ENCODE measurements around the gene CDC6. TPM values are rescaled to one million over a fixed set of nuclear protein-coding genes. Genes with fewer than 3 reads are reported as not detected.
A peak's percentile ranks its signal among the peaks of the same experiment; 100 is the strongest.

Gene CDC6
- total RNA-seq, 2 experiments from 2014 or later, result 81.1 to 98.8 TPM

DNA sequence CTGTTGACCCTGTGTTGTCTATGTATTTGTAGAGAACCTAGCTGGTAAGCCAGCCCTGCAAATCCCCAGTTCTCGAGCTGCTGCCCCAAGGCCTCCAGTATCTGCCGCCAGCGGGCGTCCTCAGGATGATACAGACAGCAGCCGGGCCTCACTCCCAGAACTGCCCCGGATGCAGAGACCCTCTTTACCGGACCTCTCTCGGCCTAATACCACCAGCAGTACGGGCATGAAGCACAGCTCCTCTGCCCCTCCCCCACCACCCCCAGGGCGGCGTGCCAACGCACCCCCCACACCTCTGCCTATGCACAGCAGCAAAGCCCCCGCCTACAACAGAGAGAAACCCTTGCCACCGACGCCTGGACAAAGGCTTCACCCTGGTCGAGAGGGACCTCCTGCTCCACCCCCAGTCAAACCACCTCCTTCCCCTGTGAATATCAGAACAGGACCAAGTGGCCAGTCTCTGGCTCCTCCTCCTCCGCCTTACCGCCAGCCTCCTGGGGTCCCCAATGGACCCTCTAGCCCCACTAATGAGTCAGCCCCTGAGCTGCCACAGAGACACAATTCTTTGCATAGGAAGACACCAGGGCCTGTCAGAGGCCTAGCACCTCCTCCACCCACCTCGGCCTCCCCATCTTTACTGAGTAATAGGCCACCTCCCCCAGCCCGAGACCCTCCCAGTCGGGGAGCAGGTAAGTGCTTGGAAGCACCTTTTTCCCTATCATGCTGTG, 23.1 kb upstream of the CDC6 start:
- ChIA-PET CTCF (interaction anchor here (1.0 kb wide), 2 partner anchors 27 to 46 kb away, joined by 3 read pairs; partner anchors contain the start of gene WIPF2), POLR2A (no interaction called here)
- Mint-ChIP-seq H3K4me1 (no peaks in the 10 kb centered on the region), H3K9me3 (no peaks in the 10 kb centered on the region), H3K4me3 (no peak overlapping the region), H3K27ac (no peak overlapping the region), H3K36me3 (ENCODE audit: low read depth) (peaks cover 33% of the 10 kb centered on the region), H3K27me3 (no peaks in the 10 kb centered on the region)
- DNase-seq, result no peak

DNA sequence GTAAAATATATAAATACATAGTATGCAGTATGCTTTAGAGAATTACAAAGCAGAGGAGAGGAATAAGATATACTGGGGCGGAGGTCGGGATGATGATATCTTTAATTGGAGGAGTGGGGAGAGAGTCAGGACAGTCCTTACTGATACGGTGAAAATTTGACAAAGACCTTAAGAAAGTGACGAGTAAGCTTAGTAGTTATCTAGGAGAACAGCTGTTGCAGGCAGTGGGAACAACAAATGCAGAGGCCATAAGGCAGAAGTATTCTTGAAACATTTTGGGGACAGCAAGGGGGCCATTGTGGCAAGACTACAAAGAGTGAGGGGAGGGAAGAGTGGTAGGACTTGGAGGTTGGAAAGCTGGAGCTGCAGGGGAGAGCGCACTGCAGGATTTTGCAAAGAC, 22.3 kb upstream of the CDC6 start:
- ChIA-PET POLR2A (no interaction called here), CTCF (interaction anchor here (1.0 kb wide), 1 partner anchor 47 kb away, joined by 3 read pairs; the partner anchor contains the start of gene WIPF2)
- H3K9me3 Mint-ChIP-seq, result no peaks in the 10 kb centered on the region

DNA sequence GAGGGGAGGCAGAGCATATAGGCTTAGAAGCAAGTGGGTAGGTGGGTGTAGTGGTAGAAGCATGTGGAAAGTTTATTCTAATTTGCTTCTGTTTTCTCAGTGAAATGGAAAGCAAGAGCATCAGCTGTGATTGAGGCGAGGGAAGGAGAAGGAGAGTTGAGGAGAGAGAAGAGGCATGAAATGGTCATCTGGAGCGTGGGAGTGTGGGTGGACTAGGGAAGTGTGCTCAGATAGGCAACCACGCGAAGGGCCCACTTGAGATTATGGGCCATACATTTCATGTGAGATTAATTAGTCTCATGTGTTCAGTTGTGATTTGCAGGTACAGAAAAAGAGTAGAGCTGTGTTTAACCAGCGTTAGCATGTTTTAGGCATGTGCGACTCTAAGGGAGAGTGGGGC, 20.8 kb upstream of the CDC6 start:
- Mint-ChIP-seq H3K36me3 (ENCODE audit: low read depth) (peaks cover 28% of the 10 kb centered on the region), H3K9me3 (no peaks in the 10 kb centered on the region), H3K27ac (no peak overlapping the region), H3K4me3 (no peak overlapping the region), H3K27me3 (no peaks in the 10 kb centered on the region), H3K4me1 (no peaks in the 10 kb centered on the region)
- DNase-seq, result no peak
- POLR2A ChIA-PET, result no interaction called here
- CTCF ChIA-PET, result interaction anchor here (0.6 to 1.0 kb wide), 2 partner anchors 23 to 129 kb away, joined by 3 read pairs; no protein-coding TSS in a partner anchor

More for the DNA sequence above, 22.3 kb upstream of the CDC6 start:
- no peak for DNase-seq
- Mint-ChIP-seq H3K4me3 (no peak overlapping the region), H3K36me3 (ENCODE audit: low read depth) (peaks cover 31% of the 10 kb centered on the region), H3K27ac (no peak overlapping the region), H3K4me1 (no peaks in the 10 kb centered on the region), H3K27me3 (no peaks in the 10 kb centered on the region)

DNA sequence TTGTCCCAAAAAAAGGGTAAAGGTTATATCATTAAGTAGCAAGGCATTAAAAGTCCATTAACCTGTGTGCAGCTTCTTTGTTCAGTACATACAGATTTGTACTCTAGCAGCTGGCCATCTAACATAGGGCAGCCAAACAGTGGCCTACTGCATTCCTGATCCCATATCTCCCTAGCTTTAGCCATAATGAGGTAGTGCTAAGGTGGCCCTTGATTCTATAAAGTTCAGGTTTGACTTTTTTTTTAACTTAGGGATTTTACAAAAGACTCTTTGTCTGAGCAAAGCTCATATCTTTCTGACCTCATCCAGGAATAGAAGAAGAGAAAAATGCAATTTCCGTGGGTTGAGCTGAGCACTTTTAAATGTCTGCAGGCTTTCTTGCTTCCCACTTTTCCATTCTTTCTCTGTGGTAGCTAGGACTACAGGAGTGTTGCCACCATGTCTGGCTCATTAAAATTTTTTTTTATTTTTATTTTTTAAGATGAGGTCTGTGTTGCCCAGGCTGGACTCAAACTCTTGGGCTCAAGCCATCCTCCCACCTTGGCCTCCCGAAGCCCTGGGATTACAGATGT, 19.5 kb upstream of the CDC6 start:
- no peak overlapping the region for H3K4me3 Mint-ChIP-seq
- ChIA-PET CTCF (interaction anchor here (0.6 kb wide), 1 partner anchor 792 kb away, joined by 3 read pairs; no protein-coding TSS in a partner anchor), POLR2A (no interaction called here)
- H3K36me3 Mint-ChIP-seq (ENCODE audit: low read depth), result peaks cover 22% of the 10 kb centered on the region
- H3K9me3 Mint-ChIP-seq, result no peaks in the 10 kb centered on the region
- H3K27ac Mint-ChIP-seq, result no peak overlapping the region
- DNase-seq, result no peak
- H3K4me1 Mint-ChIP-seq, result no peaks in the 10 kb centered on the region
- no peaks in the 10 kb centered on the region for H3K27me3 Mint-ChIP-seq

DNA sequence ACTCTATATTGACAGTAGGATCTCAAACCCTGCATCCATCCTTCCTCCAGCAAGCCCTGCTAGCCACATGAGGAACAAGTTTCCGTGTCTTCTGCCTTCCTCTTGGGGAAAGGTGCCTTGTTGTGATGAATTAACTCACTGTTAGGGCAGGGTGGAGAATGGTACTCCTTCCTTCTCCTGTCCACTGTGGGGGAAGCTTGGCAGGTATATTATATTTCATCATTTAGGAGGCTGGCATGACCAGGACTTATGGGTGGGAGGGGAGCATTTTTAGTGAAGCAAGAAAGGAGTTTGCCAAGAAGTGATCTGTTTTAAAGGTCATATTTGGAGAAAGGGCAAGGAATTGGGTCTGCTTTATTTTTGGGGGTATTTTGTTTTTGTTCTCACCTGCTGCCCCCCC, 9.3 kb upstream of the CDC6 start:
- POLR2A ChIA-PET, result no interaction called here
- DNase-seq, result no peak
- H3K27ac Mint-ChIP-seq, result no peak overlapping the region
- H3K27me3 Mint-ChIP-seq, result no peaks in the 10 kb centered on the region
- peaks cover 53% of the 10 kb centered on the region for H3K36me3 Mint-ChIP-seq (ENCODE audit: low read depth)
- no peak overlapping the region for H3K4me3 Mint-ChIP-seq
- CTCF ChIA-PET, result interaction anchor here (0.8 kb wide), 1 partner anchor 11 kb away, joined by 3 read pairs; no protein-coding TSS in a partner anchor
- H3K4me1 Mint-ChIP-seq, result peaks cover 21% of the 10 kb centered on the region
- no peaks in the 10 kb centered on the region for H3K9me3 Mint-ChIP-seq

DNA sequence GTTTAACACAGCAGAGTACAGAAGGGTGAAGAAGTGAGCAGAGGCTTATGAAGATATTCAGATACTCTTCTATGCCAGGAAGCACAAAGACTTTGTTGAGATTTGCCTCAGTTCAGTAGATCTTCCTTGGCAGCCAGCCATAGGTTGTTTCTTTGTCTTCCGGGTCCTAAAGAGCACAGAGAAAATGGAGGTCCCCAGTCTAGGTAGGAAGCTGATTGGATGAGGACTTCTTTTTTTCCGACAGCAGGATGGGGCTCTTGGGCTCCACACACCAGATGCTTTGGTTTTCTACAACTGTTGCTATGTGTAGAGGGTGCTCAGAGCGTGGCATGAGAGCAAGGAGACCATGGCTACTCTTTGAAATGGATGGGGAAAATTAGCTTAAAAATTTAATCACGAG, 8.3 kb upstream of the CDC6 start:
- Mint-ChIP-seq H3K9me3 (no peaks in the 10 kb centered on the region), H3K36me3 (ENCODE audit: low read depth) (peaks cover 50% of the 10 kb centered on the region), H3K27ac (no peak overlapping the region)

DNA sequence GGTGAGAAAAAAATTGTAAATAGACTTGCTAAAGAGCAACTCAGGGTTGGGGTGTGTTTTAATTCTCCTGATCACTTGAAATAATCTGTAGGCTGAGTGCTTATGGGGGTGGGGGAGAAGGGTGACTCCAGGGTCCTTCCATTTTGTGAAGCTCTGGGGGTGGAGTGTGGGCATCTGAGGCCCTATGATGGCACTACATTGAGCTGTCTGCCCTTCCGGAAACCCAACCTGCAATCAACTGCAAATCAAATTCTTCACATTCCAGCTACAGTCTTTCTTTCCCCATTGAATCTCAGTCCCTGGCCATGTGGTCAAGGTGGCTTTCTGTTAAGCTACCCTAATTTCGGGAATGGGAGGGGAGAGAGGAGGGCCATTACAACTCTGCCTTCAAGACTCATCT, 6.0 kb upstream of the CDC6 start:
- H3K27ac Mint-ChIP-seq, result peak overlapping the region; percentile 44
- no peaks in the 10 kb centered on the region for H3K27me3 Mint-ChIP-seq
- POLR2A ChIA-PET, result no interaction called here
- CTCF ChIA-PET, result interaction anchor here (1.1 kb wide), 1 partner anchor 81 kb away, joined by 4 read pairs; no protein-coding TSS in a partner anchor
- peaks cover 41% of the 10 kb centered on the region for H3K36me3 Mint-ChIP-seq (ENCODE audit: low read depth)
- no peak overlapping the region for H3K4me3 Mint-ChIP-seq
- peaks cover 37% of the 10 kb centered on the region for H3K4me1 Mint-ChIP-seq
- no peaks in the 10 kb centered on the region for H3K9me3 Mint-ChIP-seq
- no peak for DNase-seq

More for the DNA sequence above, 8.3 kb upstream of the CDC6 start:
- DNase-seq, result no peak
- Mint-ChIP-seq H3K27me3 (no peaks in the 10 kb centered on the region), H3K4me3 (no peak overlapping the region), H3K4me1 (peaks cover 29% of the 10 kb centered on the region)
- POLR2A ChIA-PET, result interaction anchor here (0.6 kb wide), 1 partner anchor 134 kb away, joined by 3 read pairs; no protein-coding TSS in a partner anchor
- CTCF ChIA-PET, result no interaction called here

DNA sequence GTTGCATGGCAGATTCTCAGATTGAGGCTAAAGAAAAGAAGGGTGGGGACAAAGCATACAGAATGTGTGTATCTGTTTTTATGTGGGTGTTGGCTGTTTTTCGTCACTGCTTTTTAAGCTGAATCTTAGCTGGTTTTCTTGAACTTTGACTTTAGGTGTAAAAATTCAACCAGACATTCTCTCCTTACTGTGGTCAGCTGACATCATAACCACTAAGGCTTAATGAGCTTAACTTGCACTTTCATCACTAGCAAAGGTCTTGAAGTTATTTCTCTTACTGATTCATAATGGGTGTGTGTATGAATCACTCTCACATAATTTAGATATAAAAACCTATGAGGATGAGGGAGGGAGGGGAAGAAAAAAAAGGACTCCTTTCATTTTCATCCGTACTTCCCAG, 4.0 kb upstream of the CDC6 start:
- no peaks in the 10 kb centered on the region for H3K27me3 Mint-ChIP-seq
- peak overlapping the region; percentile 83 for H3K27ac Mint-ChIP-seq
- no peak overlapping the region for H3K4me3 Mint-ChIP-seq
- peaks cover 30% of the 10 kb centered on the region for H3K36me3 Mint-ChIP-seq (ENCODE audit: low read depth)
- H3K4me1 Mint-ChIP-seq, result peaks cover 49% of the 10 kb centered on the region
- ChIA-PET CTCF (interaction anchor here (0.6 to 1.9 kb wide), 8 partner anchors 12 to 171 kb away, joined by 3 to 9 read pairs (median 4); partner anchors contain the start of gene WIPF2), POLR2A (interaction anchor here (0.5 to 0.7 kb wide), 4 partner anchors 250 to 1405 kb away, joined by 3 read pairs; no protein-coding TSS in a partner anchor)
- no peaks in the 10 kb centered on the region for H3K9me3 Mint-ChIP-seq
- DNase-seq, result peak; percentile 35

DNA sequence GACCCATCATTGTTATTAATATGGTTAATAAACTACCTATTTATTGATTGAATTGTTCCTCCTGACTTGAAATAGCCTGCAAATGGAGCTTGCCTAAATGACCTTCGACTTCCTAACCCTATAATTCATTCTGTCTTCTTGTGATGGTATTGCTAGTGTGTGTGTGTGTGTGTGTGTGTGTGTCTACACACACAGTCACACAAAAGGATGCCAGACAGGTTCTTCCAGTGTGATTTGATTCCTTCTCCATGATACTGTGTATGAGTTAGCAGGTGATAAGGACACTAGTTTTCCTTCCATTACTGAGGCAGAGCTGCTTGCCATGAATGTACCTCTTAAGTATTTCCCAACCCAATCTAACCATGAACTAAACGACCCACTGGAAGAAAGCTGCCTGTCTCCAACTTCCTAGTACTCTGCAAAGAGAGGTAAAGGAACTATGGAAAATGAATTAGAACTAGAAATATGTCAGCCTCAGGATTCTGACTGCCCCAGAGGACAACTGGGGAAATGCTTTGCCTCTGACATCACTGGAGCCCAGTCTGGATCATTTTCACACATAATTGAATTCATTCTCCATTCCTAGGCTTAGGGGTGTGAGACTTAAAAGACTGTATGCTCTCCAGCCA, 3.5 kb upstream of the CDC6 start:
- peaks cover 53% of the 10 kb centered on the region for H3K4me1 Mint-ChIP-seq
- H3K4me3 Mint-ChIP-seq, result no peak overlapping the region
- H3K9me3 Mint-ChIP-seq, result no peaks in the 10 kb centered on the region
- no peaks in the 10 kb centered on the region for H3K27me3 Mint-ChIP-seq
- CTCF ChIA-PET, result interaction anchor here (0.6 to 1.9 kb wide), 10 partner anchors 11 to 209 kb away, joined by 3 to 9 read pairs (median 4); partner anchors contain the start of gene WIPF2
- DNase-seq, result no peak
- H3K27ac Mint-ChIP-seq, result peak overlapping the region; percentile 73
- POLR2A ChIA-PET, result interaction anchor here (0.5 to 0.6 kb wide), 2 partner anchors 250 to 401 kb away, joined by 3 read pairs; no protein-coding TSS in a partner anchor
- H3K36me3 Mint-ChIP-seq (ENCODE audit: low read depth), result peaks cover 33% of the 10 kb centered on the region

DNA sequence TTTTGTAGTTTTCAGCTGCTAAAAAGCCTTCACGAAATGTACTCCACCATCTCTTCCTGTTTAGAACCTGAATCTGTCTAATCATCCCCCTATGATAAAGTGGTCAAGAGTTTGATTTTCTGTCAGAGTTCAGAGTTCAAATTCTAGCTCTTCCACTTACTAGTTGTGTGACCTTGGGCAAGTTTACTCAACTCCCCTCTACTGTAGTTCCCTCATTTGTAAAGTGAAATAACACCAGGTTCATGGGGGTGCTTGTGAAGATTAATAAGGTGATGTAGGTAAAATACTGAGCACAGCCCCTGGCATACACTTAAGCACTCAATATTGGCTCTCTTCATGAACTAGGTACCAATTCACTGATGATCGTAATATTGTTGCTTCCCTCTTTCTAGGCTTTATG, 1.2 kb upstream of the CDC6 start:
- peaks cover 64% of the 10 kb centered on the region for H3K4me1 Mint-ChIP-seq
- no peak overlapping the region for H3K4me3 Mint-ChIP-seq
- H3K27ac Mint-ChIP-seq, result no peak overlapping the region
- ChIA-PET CTCF (interaction anchor here (0.8 to 2.0 kb wide), 3 partner anchors 16 to 94 kb away, joined by 3 to 6 read pairs (median 3); partner anchors contain the start of gene WIPF2), POLR2A (no interaction called here)
- H3K9me3 Mint-ChIP-seq, result no peaks in the 10 kb centered on the region
- H3K36me3 Mint-ChIP-seq (ENCODE audit: low read depth), result peaks cover 33% of the 10 kb centered on the region
- no peak for DNase-seq
- H3K27me3 Mint-ChIP-seq, result no peaks in the 10 kb centered on the region

DNA sequence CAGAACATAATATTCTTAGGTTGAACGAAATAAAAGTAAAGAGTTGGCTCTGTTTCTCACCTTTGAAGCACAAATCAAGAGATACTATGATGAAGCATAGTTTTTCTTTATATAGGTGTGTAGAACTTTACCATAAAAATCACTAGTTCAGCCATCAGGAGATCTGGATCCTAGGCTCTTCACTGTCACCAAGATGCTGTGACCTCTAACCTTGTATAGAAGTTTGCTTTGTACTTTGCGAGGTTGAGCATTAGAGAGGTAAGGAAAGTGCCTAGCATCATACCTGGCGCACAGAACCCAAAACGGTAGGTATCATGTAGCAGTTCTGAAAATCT, 553 bp upstream of the CDC6 start:
- DNase-seq, result no peak
- no peaks in the 10 kb centered on the region for H3K9me3 Mint-ChIP-seq
- ChIA-PET CTCF (no interaction called here), POLR2A (interaction anchor here (0.6 kb wide), 1 partner anchor 655 kb away, joined by 3 read pairs; no protein-coding TSS in a partner anchor)
- peak overlapping the region; percentile 99 for H3K27ac Mint-ChIP-seq
- H3K4me1 Mint-ChIP-seq, result peaks cover 58% of the 10 kb centered on the region
- peaks cover 35% of the 10 kb centered on the region for H3K36me3 Mint-ChIP-seq (ENCODE audit: low read depth)
- no peaks in the 10 kb centered on the region for H3K27me3 Mint-ChIP-seq
- peak overlapping the region; percentile 99 for H3K4me3 Mint-ChIP-seq

DNA sequence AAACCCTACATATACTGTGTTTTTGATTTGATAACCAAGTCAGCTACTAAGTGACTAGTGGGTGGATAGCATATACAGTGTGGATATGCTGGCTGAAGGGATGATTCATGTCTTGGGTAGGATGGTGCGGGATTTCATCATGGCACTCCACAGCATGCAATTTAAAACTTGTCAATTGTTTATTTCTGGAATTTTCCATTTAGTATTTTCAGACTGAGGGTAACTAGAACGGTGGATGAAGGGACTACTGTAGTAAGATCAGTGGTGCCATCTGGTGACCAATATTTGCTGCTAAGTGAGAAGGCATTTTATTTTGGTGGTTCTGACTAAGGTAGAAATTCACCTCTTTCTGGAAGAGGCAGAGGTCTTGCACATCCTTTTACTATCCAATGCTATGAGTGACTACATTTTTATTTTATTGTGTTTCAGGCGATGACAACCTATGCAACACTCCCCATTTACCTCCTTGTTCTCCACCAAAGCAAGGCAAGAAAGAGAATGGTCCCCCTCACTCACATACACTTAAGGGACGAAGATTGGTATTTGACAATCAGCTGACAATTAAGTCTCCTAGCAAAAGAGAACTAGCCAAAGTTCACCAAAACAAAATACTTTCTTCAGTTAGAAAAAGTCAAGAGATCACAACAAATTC, 3.1 kb downstream of the CDC6 start:
- ChIA-PET CTCF (interaction anchor here (1.0 to 1.8 kb wide), 7 partner anchors 8 to 269 kb away, joined by 3 to 6 read pairs (median 4); no protein-coding TSS in a partner anchor), POLR2A (no interaction called here)
- Mint-ChIP-seq H3K36me3 (ENCODE audit: low read depth) (peaks cover 50% of the 10 kb centered on the region), H3K4me3 (no peak overlapping the region), H3K27ac (no peak overlapping the region), H3K27me3 (no peaks in the 10 kb centered on the region), H3K9me3 (no peaks in the 10 kb centered on the region), H3K4me1 (peaks cover 41% of the 10 kb centered on the region)
- DNase-seq, result peak; percentile 73

Data from activated CD4-positive, alpha-beta T cell treated with anti-CD3 and anti-CD28 coated beads, Interleukin-2, amount 10 ng/mL, durations not matched to agents 7 days and 5 days (primary cell).